Testis (tissue), 2 donors: ENCODE measurements around the gene PSMD13.

Experiments used
- CTCF ChIP-seq, 3 experiments: fragments of 450-650 bp in 2 of 3; fragments of 200-600 bp in 1 of 3; sonication (generic) in 1 of 3; IDR thresholded peaks; one replicate each; pipeline ENCODE4 v1.5.1; 2016 to 2019; ENCODE audit warnings: antibody characterized with exemption in 3 of 3, mild to moderate bottlenecking in 2 of 3, moderate library complexity in 1 of 3
- POLR2A ChIP-seq: fragments of 450-650 bp; IDR thresholded peaks from one replicate; pipeline ENCODE4 v1.6.1; 2017; ENCODE audit warnings: antibody characterized with exemption, mild to moderate bottlenecking, moderate library complexity

DNA sequence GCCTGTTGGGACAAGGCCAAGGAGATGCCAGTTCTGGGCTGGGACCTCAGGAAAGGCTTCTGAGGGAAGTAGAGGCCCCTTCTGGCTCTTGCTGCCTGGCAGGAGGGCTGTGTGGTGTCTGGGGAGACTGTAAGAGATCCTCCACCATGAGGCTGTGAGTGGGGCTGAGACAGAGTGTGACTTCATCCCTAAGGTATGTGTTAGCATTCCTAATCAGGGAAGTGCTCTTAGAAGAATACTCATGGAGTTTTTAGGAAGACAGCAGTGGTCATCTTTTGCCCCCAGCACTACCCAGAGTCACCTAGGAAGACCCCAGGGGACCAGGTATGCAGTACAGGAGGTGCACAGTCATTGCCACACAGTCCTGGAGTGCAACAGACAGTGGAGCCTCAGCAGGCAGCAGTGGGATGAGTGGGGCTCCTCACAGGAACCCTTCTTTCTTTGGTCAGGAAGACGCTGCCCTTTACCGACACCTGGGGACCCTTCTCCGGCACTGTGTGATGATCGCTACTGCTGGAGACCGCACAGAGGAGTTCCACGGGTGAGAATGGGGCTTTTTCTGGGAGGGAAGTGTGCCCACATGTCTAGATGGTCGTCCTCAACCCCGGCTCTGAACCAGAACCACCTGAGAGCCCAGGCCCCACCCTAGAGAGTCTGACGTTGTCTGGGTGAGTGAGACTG, 26.5 kb upstream of the PSMD13 start:
- TF ChIP-seq CTCF (IDR thresholded peaks at IDR 0.05) = no peak
- no peak for TF ChIP-seq POLR2A
